ENCODE results near the gene S100A6. TPM values are rescaled to one million over a fixed set of nuclear protein-coding genes. Genes with fewer than 3 reads are reported as not detected.
A peak's percentile ranks its signal among the peaks of the same experiment; 100 is the strongest.

S100A6 gene
- total RNA-seq, 1 experiment from 2014 or later, result 1,633 TPM

- no peak for TF ChIP-seq RAD21 (IDR thresholded peaks at IDR 0.05; ENCODE audit: low read depth)
- no peak for TF ChIP-seq SIN3A (IDR thresholded peaks at IDR 0.05; ENCODE audit: low read depth)
- no peak for TF ChIP-seq SP1 (IDR thresholded peaks at IDR 0.05; ENCODE audit: low read depth)
- TF ChIP-seq POLR2A (IDR thresholded peaks at IDR 0.05; ENCODE audit: borderline replicate concordance, extremely low read depth, insufficient read depth, insufficient read length), result no peak
- no peak for TF ChIP-seq ELF1 (IDR thresholded peaks at IDR 0.05; ENCODE audit: borderline replicate concordance, low read depth)
- no peak for TF ChIP-seq YY1 (IDR thresholded peaks at IDR 0.05; ENCODE audit: extremely low read depth, insufficient replicate concordance, low read depth, low read length)
- TF ChIP-seq ATF3 (IDR thresholded peaks at IDR 0.05), result no peak
- TF ChIP-seq, protein P1, sequence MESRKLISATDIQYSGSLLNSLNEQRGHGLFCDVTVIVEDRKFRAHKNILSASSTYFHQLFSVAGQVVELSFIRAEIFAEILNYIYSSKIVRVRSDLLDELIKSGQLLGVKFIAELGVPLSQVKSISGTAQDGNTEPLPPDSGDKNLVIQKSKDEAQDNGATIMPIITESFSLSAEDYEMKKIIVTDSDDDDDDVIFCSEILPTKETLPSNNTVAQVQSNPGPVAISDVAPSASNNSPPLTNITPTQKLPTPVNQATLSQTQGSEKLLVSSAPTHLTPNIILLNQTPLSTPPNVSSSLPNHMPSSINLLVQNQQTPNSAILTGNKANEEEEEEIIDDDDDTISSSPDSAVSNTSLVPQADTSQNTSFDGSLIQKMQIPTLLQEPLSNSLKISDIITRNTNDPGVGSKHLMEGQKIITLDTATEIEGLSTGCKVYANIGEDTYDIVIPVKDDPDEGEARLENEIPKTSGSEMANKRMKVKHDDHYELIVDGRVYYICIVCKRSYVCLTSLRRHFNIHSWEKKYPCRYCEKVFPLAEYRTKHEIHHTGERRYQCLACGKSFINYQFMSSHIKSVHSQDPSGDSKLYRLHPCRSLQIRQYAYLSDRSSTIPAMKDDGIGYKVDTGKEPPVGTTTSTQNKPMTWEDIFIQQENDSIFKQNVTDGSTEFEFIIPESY (IDR thresholded peaks at IDR 0.05; ENCODE audit: extremely low read depth, insufficient replicate concordance, low read length), result no peak
- TF ChIP-seq EGR1 (IDR thresholded peaks at IDR 0.05; ENCODE audit: low read depth), result no peak
- no peak for TF ChIP-seq CEBPB (IDR thresholded peaks at IDR 0.05; ENCODE audit: low read depth)
- no peak for TF ChIP-seq TCF7L2 (IDR thresholded peaks at IDR 0.05; ENCODE audit: borderline replicate concordance, extremely low read depth, insufficient read depth, insufficient read length)
- no peak for TF ChIP-seq ZNF274 (IDR thresholded peaks at IDR 0.05; ENCODE audit: low read depth, low read length)
- TF ChIP-seq, protein P2, sequence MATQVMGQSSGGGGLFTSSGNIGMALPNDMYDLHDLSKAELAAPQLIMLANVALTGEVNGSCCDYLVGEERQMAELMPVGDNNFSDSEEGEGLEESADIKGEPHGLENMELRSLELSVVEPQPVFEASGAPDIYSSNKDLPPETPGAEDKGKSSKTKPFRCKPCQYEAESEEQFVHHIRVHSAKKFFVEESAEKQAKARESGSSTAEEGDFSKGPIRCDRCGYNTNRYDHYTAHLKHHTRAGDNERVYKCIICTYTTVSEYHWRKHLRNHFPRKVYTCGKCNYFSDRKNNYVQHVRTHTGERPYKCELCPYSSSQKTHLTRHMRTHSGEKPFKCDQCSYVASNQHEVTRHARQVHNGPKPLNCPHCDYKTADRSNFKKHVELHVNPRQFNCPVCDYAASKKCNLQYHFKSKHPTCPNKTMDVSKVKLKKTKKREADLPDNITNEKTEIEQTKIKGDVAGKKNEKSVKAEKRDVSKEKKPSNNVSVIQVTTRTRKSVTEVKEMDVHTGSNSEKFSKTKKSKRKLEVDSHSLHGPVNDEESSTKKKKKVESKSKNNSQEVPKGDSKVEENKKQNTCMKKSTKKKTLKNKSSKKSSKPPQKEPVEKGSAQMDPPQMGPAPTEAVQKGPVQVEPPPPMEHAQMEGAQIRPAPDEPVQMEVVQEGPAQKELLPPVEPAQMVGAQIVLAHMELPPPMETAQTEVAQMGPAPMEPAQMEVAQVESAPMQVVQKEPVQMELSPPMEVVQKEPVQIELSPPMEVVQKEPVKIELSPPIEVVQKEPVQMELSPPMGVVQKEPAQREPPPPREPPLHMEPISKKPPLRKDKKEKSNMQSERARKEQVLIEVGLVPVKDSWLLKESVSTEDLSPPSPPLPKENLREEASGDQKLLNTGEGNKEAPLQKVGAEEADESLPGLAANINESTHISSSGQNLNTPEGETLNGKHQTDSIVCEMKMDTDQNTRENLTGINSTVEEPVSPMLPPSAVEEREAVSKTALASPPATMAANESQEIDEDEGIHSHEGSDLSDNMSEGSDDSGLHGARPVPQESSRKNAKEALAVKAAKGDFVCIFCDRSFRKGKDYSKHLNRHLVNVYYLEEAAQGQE (IDR thresholded peaks at IDR 0.05; ENCODE audit: low read depth), result no peak
- TF ChIP-seq SRF (IDR thresholded peaks at IDR 0.05; ENCODE audit: low read depth), result no peak
- no peak for TF ChIP-seq MAX (IDR thresholded peaks at IDR 0.05)
- TF ChIP-seq EZH2 (IDR thresholded peaks at IDR 0.05), result no peak
- TF ChIP-seq ZFX (IDR thresholded peaks at IDR 0.05), result no peak
- TF ChIP-seq, protein P3, sequence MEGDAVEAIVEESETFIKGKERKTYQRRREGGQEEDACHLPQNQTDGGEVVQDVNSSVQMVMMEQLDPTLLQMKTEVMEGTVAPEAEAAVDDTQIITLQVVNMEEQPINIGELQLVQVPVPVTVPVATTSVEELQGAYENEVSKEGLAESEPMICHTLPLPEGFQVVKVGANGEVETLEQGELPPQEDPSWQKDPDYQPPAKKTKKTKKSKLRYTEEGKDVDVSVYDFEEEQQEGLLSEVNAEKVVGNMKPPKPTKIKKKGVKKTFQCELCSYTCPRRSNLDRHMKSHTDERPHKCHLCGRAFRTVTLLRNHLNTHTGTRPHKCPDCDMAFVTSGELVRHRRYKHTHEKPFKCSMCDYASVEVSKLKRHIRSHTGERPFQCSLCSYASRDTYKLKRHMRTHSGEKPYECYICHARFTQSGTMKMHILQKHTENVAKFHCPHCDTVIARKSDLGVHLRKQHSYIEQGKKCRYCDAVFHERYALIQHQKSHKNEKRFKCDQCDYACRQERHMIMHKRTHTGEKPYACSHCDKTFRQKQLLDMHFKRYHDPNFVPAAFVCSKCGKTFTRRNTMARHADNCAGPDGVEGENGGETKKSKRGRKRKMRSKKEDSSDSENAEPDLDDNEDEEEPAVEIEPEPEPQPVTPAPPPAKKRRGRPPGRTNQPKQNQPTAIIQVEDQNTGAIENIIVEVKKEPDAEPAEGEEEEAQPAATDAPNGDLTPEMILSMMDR (IDR thresholded peaks at IDR 0.05 in 2 of 3, conservative IDR thresholded peaks at IDR 0.05 in 1 of 3; ENCODE audit: borderline replicate concordance in 1 of 3, insufficient read depth in 1 of 3, low read depth in 2 of 3, low read length in 2 of 3), result no peak
- TF ChIP-seq CBX3 (IDR thresholded peaks at IDR 0.05; ENCODE audit: low read depth), result no peak
- Histone ChIP-seq H3K9me3 (ENCODE audit: control insufficient read depth in 1 of 2, insufficient read depth in 1 of 2, low read depth in 1 of 2, low read length in 2 of 2) (no peaks in the 10 kb centered on the region), H3K4me1 (ENCODE audit: control insufficient read depth in 1 of 2, insufficient read depth in 2 of 2, low read length in 2 of 2) (peaks cover 79 to 92% of the 10 kb centered on the region in 2 experiments), H3K4me3 (replicated peaks in 1 of 2; ENCODE audit: low read depth in 1 of 2, low read length in 2 of 2) (no peak overlapping the region), H3K9ac (ENCODE audit: low read length) (no peak overlapping the region), H3K79me2 (ENCODE audit: insufficient read depth, low read length) (peaks cover 17% of the 10 kb centered on the region), H3K27me3 (ENCODE audit: insufficient read depth, low read length) (no peaks in the 10 kb centered on the region), H3K36me3 (ENCODE audit: control insufficient read depth in 1 of 2, insufficient read depth in 2 of 2, low read length in 2 of 2) (peaks cover 0 to 5% of the 10 kb centered on the region in 2 experiments; a peak in 1 of 4 replicates), H3K27ac (ENCODE audit: low read depth, low read length) (peak overlapping the region; percentile 97), H3K9me2 (ENCODE audit: insufficient read depth) (no peaks in the 10 kb centered on the region), H2AFZ (ENCODE audit: low read depth, low read length, poor library complexity, severe bottlenecking) (no peak overlapping the region), H4K20me1 (ENCODE audit: insufficient read depth) (no peaks in the 10 kb centered on the region), H3K4me2 (ENCODE audit: low read length) (0 out of 2 replicates have a peak overlapping the region, but pooled peaks have one; percentile 9)
- ChIA-PET POLR2A (interaction anchor here (1.0 to 2.1 kb wide), 4 partner anchors 22 to 29 kb away, joined by 3 to 10 read pairs (median 5); no protein-coding TSS in a partner anchor), RAD21 (ENCODE audit: low non-redundant PET in 1 of 2, low total read pairs in 2 of 2, uncharacterized antibody in 2 of 2, unreplicated experiment in 2 of 2) (no interaction called here), CTCF (interaction anchor here (3.2 kb wide), 1 partner anchor 27 kb away, joined by 9 read pairs; the partner anchor contains the start of gene S100A2)
- ATAC-seq (no peak), DNase-seq (ENCODE audit: low read depth, low spot score) (no peak)
- BruUV-seq (replicated peaks), result no TSS peak
- intact Hi-C loops (cut with micrococcal nuclease), result no loop called here
Measured at GRCh38 chr1:153539395-153540093, 3.8 kb upstream of the S100A6 start.

Measured in HCT116 (cell line).